GF-D8 (cell line): ENCODE measurements around the gene PPP4R3A.
"Not testable (repeated sequence)": the region's sequence is repeated elsewhere in the genome, so short reads cannot be mapped to it uniquely, and the experiment has no call there.

Experiments used
- DNase-seq: peaks from one replicate; lab custom pipeline; 2025; lab: John Stamatoyannopoulos, UW

Gene PPP4R3A

GRCh38 chr14:91503000-91503504 lies 7.1 kb downstream of the PPP4R3A start:
- no peak for DNase-seq

DNA sequence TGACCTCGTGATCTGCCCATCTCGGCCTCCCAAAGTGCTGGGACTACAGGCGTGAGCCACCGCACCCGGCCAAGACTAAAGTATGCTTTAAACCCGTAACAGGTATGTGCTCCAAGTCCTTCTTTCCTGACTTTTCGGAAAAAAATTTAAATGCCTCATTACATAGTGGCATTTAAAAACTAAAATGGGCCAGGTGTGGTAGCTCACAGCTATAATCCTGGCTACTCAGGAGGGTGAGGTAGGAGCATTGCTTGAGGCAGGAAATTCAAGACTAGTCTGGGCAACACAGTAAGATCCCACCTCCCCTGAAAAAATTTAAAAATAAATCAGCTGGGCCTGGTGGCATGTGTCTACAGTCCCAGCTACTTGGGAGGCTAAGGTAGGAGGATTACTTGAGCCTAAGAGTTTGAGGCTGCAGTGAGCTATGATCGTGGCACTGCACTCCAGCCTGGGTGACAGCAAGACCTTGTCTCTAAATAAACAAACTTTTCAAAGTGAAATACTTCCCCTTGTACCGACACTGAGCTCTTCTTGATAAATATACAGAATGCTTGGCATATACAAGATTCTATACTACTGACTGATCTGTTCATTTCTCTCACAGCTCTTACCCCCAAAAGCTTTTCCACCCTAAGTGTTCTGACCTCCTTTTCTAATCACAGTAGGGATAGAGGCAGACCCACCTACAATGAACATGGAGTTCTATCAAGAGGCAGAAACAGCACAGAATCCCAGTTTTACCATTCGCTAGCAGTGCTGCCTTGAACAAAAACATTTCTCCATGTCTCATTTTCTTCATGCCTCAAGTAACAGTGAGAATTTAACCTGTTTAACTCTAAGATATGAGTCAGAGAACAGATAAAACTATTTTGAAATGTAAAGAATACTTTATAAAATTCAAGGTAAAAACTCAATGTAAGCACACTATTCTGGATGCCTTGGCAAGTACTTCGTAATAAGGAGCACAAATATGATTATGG lies 7.9 kb downstream of the PPP4R3A start:
- no peak for DNase-seq

GRCh38 chr14:91501348-91501747 lies 8.8 kb downstream of the PPP4R3A start:
- DNase-seq = no peak

GRCh38 chr14:91496790-91497189 lies 13.3 kb downstream of the PPP4R3A start:
- DNase-seq = no peak

DNA sequence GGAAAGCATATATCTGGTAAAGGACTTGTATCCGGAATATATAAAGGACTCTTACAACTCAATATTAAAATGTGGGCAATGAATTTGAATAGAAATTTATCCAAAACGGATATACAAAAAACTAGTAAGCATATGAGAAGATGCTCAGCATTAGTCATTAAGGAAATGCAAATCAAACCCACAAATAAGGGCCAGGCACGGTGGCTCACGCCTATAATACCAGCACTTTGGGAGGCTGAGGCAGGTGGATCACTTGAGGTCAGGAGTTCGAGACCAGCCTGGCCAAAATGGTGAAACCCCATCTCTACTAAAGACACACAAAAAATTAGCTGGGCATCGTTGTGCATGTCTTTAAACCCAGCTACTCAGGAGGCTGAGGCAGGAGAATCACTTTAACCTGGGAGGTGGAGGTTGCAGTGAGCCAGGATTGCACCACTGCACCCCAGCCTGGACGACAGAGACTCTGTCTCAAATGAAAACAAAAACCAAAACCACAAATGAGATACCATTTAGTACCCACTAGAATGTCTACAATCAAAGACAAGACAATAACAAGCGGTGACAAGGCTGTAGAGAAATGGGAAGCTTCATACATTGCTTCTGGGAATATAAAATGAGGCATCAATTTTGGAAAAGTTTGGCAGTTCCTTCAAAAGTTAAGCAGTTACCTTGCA lies 15.6 kb downstream of the PPP4R3A start:
- not testable (repeated sequence) for DNase-seq

GRCh38 chr14:91493169-91493568 lies 16.9 kb downstream of the PPP4R3A start:
- DNase-seq = no peak

- no peak for DNase-seq
These were observed 25.4 kb downstream of the PPP4R3A start for GRCh38 chr14:91484744-91485143.

DNA sequence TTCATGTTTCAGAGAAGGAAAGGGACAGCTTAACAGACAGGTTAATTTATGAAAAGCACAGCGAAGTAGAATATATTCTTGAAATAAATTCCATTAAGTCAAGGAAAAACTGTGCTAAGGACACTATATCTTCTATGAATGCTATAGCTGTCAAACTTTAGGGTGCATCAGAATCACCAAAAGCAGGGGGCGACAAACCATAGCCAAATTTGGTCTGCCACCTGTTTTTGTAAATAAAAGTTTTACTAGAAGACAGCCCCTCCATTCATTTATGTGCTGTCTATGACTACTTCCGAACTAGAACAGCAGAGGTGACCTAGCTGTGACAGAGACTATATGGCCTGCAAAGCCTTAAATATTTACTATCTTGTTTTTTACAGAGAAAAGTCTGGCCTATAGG lies 25.9 kb downstream of the PPP4R3A start:
- DNase-seq = no peak

DNA sequence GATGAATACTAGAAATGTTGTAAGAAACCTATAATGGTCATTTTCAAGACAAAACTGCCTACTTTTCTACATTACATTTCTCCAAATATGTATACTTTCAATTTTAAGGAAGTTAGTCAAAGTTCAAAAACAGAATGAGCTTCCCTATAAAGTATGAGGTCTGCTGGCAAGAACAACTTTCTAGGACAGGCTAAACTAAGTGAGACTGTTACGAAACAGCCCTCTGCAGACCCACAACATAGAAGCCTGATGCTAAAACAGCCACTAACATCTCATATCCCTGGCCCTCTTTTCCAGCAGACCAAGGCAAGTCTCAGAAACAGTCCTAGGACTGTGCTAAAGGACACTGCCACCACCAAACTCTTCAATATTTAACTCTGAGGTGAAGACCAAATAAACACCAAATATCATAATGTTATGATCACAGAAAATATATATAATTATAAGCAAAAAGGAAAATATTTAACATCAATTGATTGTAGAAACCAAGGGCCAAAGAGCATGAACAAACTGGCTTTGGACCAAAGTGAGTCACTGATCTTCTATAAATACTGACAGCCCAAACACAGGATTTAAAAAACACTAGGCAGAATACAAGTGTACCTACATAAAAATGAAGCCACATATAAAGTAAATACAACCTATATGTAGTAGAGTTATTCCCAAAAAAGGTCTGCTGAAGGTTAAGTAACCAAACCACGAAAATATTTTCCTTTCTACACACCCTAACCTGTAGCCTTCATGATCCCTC lies 27.7 kb downstream of the PPP4R3A start:
- peak; percentile 9 for DNase-seq

- DNase-seq = no peak
These were observed 32.7 kb downstream of the PPP4R3A start for GRCh38 chr14:91477388-91477787.

- no peak for DNase-seq
These were observed 37.1 kb downstream of the PPP4R3A start for GRCh38 chr14:91473046-91473445.

- DNase-seq = no peak
These were observed 39.9 kb downstream of the PPP4R3A start for GRCh38 chr14:91470216-91470615.

GRCh38 chr14:91466192-91466591 lies 43.9 kb downstream of the PPP4R3A start:
- no peak for DNase-seq

DNA sequence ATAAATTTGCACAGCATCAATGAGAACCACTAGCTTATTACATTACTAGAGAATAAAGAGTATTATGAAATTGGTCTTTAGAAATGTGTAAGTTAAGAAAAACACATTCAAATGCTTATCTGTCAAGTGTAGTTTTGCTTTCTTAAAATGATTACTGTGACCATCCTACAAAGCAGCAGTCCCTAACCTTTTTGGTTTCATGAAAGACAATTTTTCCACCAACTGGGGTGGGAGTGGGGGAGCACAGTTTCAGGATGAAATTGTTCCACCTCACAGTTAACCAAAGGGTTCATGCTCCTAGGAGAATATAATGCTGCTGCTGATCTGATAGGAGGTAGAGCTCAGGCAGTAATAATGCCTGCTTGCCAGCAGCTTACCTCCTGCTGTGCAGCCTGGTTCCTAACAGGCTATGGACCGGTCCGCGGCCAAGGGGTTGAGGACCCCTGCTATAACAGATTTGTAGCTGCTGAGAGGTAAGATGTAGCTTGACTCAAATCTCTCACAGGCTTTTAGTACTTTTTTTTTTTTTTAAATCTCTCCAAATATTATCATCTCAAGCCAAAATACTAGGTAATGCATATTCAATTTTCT lies 45.4 kb downstream of the PPP4R3A start:
- no peak for DNase-seq

DNA sequence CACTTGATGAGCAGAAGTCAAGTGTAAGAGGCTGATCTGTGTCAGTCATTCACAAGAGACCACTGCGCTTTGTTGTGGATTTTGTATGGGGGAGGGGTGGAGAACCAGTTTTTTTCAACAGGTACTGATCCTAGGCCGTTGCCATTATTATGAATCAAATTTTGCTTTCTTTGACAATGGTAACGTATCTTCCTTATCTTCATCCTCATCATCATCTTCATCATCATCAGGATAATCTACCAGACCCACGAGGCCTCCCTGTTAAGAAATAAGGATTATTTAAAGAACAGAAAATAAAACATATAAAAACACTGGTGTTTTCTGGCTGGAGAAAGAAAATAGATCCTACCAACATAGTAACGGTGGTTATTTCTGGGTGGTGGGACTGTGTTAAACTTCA lies 51.5 kb downstream of the PPP4R3A start:
- DNase-seq = no peak

DNA sequence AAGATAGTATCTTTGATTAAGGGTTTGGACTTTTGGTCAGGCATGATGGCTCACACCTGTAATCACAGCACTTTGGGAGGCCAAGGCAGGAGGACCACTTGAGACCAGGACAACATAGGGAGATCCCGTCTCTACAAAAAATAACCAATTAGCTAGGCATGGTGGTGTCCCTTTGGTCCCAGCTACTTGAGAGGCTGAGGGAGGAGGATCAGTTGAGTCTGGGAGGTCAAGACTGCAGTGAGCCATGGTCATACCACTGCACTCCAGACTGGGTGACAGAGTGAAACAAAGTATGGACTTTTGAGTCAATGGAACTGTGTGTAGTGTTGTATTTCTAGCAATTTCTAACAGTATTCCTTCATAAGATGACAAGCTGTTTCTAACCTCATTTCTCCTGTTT lies 53.8 kb downstream of the PPP4R3A start:
- DNase-seq = no peak

DNA sequence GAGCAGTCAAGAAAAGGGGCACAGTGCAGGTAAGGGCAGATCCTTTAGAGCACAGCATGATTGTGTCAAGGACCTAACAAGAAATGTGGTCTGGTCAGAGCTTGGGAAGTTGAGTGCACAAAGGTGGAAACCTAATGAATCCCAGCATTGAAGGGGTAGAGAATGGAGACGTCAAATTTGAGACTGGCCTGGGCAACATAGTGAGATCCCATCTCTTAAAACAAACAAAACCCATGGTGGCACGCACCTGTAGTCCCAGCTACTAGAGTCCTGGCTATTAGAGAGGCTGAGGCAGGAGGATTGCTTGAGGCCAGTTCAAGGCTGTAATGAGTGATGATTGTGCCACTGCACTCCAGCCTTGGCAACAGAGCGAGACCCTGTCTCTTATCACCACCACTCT lies 55.5 kb downstream of the PPP4R3A start:
- DNase-seq = no peak

- DNase-seq = no peak
These were observed 56.0 kb downstream of the PPP4R3A start for GRCh38 chr14:91454155-91454554.

GRCh38 chr14:91453744-91454143 lies 56.4 kb downstream of the PPP4R3A start:
- no peak for DNase-seq

DNA sequence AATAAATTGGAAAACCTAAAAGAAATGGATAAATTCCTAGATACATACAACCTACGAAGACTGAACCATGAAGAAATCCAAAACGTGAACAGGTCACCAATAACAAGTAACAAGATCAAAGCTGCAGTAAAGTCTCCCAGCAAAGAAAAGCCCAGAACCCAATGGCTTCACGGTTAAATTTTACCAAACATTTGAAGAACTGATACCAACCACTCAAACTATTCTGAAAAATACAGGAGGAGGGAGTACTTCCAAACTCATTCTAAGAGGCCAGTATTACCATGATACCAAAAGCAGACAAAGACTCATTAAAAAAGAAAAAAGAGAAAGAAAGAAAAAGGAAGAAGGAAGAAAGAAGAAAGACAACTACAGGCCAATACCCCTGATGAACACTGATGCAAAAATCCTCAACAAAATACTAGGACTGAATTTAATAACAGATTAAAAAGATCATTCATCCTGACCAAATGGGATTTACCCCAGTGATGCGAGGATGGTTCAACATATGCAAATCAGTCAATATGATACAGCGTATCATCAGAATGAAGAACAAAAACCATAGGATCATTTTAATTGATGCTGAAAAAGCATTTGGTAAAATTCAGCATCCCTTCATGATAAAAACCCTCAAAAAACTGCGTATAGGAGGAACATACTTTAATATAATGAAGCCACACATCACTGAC lies 65.6 kb downstream of the PPP4R3A start:
- DNase-seq = no peak

DNA sequence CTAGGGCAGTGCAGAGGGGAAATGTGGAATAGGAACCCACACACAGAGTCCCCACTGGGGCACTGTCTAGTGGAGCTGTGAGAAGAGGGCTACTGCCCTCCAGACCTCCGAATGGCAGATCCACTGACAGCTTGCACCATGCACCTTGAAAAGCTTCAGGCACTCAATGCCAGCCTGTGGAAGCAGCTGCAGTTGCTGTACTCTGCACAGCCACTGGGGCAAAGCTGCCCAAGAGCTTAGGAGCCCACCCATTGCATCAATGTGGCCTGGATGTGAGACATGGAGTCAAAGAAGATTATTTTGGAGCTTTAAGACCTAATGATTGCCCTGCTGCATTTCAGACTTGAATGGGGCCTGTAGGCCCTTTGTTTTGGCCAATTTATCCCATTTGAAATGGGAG lies 70.8 kb downstream of the PPP4R3A start:
- DNase-seq = no peak
